Amniotic epithelial cell (primary cell): Measurements from ENCODE around the gene SLFN5.
"Not testable (repeated sequence)": the region's sequence is repeated elsewhere in the genome, so short reads cannot be mapped to it uniquely, and the experiment has no call there.

Source experiments
- DNase-seq: peaks from one replicate; pipeline ENCODE4 v3.0.0-alpha.2; 2010; ENCODE audit warnings: low read depth

Gene SLFN5

DNA sequence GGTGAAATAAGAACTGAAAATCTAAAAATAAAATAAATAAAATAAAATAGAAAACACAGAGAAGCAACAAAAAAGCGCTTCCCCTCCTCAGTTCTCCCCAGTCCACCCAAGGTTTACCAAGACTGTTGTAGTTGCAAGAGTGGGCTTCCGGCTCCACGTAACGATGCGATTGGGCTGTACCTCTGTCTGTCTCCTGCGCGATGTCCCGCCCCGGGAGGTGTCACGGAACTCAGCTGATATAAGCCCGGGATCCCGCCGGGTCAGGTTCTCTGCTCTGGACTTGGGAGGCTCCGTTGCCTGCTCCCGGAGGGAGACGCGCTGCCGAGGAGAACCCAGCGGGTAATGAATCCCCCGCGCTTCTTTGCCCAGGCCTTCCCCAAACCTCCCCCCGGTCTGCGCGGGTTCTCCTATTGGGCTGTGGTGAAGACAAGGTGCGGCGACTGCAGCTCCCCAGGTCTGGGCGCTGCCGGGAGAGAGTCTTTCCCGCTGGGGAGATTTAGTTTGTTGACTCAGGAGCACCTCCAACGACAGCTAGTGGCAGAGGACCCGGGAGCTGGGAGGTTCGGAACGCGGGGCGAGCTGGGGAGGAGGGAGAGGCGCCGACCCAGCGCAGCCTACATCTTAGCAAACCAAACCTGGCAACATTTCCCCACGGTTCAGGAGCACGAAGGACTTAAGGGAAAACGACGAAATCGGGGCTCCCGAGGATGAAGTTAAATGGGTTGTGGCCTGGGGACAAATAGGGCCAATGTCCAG is at the start of gene SLFN5:
Gene SLFN5 (plus strand): TSS at position 268 of the 756 bp plus-strand sequence. CDS start 15,619 bp downstream, outside the sequence.
- peak; percentile 86 for DNase-seq

DNA sequence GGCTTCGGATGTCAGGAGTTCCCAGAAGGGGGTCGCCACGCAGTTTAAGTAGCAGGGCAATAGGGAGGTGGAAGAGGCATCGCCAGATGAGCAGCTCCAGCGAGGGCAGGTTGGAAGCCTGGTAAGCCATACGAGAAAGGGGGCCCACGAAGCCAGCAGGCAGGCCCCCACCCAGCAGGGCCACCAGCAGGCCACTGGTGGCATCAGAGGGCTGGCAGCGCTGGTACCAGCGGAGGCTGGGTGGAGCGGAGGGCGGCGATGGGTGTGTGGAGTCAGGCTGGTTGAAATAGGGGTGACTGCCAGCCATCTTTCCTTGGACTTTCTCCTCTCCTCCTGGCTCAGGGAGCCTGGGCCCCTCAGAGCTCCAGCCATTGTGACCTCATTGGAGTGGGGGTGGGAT is 48.9 kb upstream of the SLFN5 start, which contains the start of gene SLC35G3:
Gene SLC35G3 (minus strand): TSS at position 393 of the 400 bp plus-strand sequence. CDS start 86 bp downstream, at position 307.
- not testable (repeated sequence) for DNase-seq

DNA sequence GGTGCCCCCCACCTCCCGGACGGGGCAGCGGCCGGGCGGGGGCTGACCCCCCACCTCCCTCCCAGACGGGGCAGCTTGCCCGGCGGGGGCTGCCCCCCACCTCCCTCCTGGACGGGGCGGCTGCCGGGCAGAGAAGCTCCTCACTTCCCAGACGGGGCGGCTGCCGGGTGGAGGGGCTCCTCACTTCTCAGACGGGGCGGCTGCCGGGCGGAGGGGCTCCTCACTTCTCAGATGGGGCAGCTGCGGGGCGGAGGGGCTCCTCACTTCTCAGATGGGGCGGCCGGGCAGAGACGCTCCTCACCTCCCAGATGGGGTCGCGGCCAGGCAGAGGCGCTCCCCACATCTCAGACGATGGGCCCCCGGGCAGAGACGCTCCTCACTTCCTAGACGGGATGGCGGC is 47.8 kb upstream of the SLFN5 start:
- DNase-seq = not testable (repeated sequence)

DNA sequence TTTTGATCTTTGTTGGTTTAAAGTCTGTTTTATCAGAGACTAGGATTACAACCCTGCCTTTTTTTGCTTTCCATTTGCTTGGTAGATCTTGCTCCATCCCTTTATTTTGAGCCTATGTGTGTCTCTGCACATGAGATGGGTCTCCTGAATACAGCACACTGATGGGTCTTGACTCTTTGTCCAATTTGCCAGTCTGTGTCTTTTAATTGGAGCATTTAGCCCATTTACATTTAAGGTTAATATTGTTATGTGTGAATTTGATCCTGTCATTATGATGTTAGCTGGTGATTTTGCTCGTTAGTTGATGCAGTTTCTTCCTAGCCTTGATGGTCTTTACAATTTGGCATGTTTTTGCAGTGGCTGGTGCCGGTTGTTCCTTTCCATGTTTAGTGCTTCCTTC is 40.3 kb upstream of the SLFN5 start:
- not testable (repeated sequence) for DNase-seq

DNA sequence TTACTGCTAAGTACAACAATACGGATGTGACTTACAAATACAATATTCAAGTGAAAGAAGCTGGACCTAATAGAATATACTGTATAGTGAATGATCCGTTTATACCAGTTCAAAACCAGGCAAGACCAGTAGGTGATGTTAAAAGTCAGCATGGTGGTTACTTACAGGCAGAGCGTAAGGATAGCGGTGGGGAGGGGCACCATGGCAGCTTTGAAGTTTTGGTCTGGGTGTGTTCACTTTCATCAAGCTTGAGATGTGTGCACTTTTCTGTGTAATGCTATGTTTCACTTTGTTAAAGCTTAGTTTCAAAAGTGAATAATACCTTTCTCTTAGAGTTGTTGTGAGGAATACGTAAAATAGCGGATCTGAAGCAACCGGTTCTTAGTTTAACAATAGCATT is 32.1 kb upstream of the SLFN5 start:
- no peak for DNase-seq

DNA sequence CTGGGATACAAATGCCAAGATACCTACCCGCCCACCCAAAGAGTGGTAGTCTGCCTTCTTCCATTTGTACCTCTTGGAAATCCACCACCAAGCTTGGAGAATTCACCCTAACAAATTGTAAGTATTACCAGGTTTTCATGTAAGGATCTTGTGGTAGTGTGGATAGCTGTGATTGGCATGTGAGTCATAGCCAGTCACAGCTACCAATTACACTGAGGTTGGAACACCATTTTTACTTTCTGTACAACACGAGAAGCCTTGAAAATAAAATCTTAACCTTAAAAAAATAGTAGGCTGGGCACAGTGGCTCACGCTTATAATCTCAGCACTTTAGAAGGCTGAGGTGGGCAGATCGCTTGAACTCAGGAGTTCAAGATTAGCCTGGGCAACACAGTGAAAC is 30.2 kb upstream of the SLFN5 start:
- no peak for DNase-seq

DNA sequence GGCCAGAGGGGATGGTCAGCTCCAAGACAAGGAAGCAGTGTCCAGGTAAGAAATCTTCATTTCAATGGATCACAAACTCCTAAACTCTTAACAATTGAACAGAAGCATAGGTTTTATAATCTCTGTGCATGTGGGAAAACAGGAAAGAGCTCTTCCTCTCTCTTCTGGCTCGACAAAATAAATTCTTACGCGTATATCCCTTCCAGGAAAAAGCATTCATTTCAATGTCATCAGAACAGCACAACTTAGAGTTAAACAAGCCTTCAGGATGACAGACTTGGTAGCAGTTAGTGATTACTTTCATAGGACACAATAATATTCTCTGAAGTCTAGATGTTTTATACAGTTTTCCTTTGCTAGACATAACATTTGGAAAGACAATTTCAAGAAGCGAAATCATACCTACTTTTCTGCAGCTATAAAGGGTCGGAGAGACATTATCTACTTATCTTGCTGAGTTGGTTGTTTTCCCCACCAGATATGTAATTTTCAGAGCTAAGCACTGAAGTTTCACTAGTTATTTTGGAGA is 29.4 kb upstream of the SLFN5 start:
- no peak for DNase-seq

DNA sequence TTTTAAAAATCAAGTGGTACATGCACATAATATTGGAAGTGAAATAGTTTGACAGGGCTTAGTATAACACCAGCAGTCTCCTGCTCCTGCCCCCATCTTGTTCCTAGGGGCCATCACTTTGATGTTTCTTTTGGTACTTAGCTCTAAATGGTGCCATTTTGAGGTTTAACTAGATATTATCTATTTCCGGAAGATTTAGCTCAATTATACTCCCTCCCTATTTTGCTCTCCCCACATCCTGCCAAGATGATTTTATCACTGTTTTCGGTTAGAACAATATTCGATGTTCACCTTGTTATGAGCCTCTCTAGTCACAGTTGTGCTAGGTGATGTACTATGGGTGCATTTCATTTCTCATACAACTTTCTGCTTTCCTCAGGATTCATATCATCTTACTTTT is 28.7 kb upstream of the SLFN5 start:
- DNase-seq = no peak

DNA sequence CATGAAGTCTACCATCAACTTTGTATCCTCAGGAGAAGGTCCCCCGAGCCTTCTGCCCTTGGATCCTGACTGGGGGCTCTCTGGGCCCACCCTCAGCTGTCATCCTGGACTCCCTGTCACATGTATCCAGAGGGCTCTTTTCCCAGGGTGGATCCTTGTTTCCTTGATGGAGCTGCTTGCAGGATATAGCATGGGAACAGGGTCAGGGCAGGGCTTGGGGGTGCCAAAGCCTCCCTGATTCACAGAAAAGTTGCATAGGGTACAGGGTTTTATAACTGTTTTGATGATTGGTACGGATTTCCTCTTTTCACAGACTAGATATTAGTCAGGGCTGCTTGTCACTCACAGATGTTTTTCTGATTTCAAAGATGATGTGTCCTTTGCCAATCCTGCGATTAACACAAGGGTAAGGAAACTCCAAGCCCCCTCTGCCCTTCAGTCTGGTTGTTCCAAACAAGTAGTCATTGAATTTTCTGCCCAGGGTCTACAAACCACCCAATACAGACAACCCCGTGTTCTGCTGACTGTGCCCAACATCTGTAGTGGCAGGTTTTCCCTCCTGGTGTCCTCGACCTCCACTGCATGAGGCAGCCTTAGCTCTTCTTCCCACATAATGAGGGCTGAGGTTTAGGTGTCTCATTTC is 28.1 kb upstream of the SLFN5 start:
- no peak for DNase-seq

DNA sequence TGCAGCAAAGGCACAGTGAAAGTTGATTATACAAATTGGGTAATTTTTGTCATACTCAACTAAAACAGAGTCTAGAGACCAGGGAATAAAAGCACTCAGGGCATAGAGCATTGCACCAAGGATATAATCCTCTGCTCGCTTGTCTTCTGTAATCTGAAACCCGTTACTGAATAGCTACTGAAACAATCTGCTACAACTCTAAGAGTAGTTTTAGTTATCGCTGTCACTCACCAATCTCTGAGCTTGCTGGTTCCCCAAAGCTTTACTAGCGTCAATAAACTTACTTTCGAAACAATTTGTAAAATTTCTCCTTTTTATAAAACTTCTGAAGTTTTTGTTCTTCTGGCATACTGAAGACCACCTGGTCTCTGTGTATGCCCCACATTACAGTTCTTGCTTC is 25.8 kb upstream of the SLFN5 start:
- no peak for DNase-seq

DNA sequence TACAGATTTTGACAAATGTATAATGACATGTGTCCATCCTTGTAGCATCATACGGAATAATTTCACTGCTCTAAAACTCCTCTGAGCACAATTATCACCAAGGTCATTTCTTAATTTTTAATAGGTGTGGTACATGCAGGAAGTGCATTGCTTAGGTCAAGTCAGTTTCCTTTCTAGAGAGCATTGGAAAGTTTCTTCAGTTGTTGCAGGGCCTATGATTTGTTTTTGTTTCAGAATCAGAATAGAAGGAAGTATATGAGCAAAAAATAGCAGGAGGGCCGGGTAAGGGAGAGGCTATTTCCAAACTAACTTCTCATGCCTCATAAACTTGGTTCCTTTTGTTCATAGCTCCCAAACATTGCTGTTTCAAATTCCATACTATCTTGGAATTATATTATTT is 24.0 kb upstream of the SLFN5 start:
- no peak for DNase-seq

DNA sequence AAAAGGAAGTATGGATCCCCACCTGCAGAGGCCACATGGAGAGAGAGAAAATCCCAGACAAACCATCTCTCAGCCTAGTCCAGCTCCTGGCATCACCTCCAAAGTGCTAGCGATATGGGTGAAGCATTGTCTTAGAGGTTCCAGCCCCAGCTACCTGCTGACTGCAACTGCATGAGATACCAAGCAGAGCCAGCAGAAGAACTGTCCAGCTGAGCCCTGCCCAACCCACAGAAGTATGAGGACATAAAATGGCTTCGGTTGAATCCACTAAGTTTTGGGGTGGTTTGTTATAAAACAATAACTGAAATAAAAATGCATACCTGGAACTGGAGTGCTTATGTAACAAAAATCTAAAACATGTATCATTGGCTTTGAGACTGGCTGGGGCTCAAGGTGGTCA is 20.4 kb upstream of the SLFN5 start:
- DNase-seq = no peak

DNA sequence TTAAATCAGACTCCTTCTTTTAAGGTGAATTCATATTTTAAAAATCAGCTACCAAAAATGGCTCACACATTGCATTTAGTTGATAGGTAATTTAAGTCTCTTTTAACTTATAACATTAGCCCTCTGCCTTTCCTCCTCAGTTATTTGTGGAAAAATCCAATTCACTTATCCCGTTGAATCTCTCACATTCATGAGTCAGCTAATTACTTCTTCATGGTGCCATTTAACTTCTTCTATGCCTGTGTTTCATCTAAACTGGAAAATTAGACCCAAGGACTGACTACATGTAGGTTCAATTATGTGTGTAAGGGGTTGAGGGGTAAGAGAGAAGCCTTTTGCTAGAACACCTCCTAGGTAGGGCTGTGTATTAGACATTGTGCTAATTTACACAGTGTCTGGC is 18.4 kb upstream of the SLFN5 start:
- DNase-seq = no peak

DNA sequence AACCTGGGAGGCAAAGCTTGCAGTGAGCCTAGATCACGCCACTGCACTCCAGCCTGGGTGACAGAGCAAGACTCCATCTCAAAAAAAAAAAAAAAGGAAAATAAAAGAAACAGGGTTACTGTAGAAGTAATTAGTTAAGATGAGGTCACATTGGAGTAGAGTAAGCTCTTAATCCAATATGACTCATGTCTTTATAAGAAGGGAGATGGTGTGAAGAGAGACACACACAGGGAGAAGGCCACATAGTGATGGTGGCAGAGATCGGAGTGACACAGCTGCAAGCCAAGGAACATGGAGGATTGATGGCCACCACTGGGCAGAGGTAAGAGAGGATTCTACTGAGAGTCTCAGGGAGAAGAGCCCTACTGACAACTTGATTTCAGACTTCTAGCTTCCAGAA is 15.3 kb upstream of the SLFN5 start:
- no peak for DNase-seq

DNA sequence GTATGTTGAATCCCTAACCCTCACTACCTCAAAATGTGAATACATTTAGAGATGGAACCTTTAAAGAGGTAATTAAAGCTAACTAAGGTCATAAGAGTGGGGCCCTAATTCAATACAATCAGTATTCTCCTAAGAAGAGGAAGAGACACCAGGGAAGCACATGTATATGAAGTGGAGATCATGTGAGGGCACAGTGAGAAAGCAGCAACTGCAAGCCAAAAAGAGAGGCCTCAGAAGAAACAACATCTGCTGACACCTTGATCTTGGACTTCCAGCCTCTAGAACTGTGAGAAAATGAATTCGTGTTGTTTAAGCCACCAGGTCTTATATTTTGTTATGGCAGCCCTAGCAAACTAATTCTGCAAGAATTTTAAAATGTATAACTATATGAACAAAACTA is 13.2 kb upstream of the SLFN5 start:
- DNase-seq = no peak

DNA sequence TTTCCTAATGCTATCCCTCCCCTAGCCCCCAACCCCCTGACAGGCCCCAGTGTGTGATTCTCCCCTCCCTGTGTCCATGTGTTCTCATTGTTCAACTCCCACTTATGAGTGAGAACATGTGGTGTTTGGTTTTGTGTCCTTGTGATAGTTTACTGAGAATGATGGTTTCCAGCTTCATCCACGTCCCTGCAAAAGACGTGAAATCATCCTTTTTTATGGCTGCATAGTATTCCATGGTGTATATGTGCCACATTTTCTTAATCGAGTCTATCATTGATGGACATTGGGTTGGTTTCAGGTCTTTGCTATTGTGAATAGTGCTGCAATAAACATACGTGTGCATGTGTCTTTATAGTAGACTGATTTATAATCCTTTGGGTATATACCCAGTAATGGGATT is 8.6 kb upstream of the SLFN5 start:
- DNase-seq = not testable (repeated sequence)

DNA sequence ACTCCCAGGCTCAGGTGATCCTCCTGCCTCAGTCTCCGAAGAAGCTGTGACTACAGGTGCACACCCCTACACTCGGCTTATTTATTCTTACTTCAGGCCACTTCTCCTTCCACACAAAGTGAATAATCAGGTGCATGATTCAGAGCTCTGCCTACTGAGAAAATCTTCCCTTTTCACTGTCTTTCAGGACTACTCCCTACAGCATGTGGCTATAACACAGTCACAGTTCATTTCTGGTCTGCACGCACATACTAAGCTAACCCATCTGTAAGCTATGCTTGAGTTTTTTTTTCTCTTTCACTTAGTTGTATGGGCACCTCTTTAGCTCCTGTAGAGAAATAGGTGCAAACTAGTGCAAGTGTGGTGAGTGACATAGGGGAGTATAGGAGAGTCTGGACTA is 7.6 kb upstream of the SLFN5 start:
- DNase-seq = no peak

DNA sequence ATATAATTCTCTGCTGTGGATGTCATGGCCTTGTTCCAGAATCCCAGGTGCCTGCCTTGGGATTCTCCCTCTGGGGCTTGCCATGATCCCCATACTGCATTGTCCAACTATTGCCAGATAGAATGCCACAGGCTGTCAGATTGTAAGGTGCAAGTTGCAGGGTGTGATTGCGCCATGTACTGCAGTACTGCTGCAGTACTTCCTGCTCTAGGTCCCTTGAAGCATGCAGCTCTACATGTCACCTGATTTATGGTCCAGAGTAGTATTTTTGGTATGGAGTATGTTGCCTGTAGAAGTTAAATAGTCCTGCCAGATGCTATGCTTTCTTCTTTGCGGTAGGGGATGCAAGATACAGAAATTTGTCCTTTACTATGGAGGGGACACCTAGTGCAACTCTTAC is 7.0 kb upstream of the SLFN5 start:
- DNase-seq = no peak

DNA sequence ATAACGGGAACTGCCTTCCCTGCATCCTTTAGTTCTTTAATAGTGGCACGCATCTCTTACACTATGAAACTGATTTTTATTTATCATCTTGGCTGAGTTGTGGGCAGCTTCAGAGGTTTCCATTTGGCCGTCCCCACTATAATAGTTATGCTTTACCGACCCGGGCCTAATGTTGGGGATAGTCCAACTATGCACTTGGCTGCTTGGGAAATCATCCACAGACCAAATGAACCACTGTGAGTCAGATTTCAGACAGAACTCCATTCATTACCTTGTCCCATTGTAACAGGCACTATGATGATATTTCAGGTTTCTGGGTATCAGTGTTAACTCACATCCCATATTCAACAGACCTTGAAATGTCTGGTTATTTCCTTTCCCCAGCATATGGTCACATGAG is 6.1 kb upstream of the SLFN5 start:
- DNase-seq = peak; percentile 60

DNA sequence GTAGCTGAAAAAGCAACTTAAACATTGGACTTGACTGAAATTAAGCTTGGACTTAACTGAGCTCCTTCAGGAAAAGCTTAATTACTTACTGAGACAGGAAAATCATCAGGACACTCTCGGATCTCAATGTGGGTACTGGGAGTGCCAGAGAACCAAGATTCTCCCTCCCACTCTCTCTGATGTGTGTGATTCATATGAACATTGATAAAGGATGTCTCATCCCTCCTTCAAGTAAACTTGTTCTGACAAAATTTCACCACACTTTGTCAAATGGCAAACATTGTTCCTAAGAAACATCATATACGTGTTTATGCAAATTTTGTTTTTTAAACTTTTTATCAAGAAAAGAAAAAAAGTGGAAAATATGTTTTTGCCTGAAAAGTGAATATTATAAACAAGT is 4.1 kb upstream of the SLFN5 start:
- peak; percentile 88 for DNase-seq

DNA sequence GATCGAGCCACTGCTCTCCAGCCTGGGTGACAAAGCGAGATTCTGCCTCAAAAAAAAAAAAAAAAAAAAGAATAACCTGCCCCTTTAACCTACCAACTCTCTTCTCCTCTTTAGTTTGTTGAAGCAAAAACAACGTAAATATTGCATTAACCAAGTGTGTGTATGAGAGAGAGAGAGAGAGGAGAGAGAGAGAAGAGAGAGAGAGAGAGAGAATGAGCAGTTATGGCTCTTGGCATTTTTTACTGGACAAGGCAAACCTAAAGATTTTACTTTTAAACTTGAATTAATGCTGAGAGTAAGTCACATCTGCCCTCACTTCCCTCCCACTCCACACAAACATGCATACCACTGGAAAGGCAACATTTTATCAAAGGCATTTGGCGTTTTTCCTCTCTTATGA is 3.0 kb upstream of the SLFN5 start:
- DNase-seq = peak; percentile 12

DNA sequence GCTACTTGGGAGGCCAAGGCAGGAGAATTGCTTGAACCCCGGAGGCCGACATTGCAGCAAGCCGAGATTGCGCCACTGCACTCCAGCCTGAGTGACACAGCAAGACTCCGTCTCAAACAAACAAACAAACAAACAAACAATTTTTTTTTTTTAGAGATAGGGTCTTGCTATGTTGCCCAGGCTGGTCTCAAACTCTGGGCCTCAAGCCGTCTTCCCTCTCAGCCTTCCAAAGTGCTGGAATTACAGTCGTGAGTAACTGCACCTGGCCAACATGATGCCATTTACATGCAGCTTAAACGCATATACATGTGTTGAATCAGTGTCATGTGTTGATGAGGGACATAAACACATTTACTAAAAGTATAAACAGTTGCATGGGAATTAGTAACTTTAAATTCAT is 2.0 kb upstream of the SLFN5 start:
- DNase-seq = no peak

DNA sequence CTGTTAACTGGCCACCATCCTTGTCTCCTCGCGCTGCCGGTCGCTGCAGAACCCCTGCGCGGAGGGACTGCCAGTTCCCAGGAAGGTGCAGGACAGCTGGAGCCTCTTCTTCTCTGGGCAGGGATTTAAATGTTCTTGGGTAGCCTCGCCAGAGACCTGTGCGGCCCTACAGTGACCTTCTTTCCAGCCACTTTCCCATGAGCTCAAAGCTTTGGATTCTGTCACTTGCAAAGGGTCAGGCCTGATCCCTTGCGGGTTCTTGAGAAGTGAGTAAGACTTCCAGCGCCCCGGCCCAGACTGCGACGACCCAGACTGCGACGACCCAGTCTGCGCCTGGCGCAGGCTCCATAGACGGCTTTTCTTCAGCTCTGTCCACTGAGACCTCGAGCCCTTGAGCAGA is 1.4 kb upstream of the SLFN5 start:
- DNase-seq = no peak
